Astrocyte (in vitro differentiated cells and primary cell): ENCODE results near the gene FBXW5.

ENCODE experiments used
- EZH2 ChIP-seq: IDR thresholded peaks from 2 replicates; pipeline ENCODE4 v1.6.1; 2012; ENCODE audit warnings: mild to moderate bottlenecking, low read length, inconsistent platforms; ENCODE audit not compliant: insufficient read depth
- TF ChIP-seq, protein P1 (sequence below): IDR thresholded peaks from 2 replicates; pipeline ENCODE4 v1.5.1; 2011; ENCODE audit warnings: low read depth, mild to moderate bottlenecking, inconsistent platforms, low read length, moderate library complexity; ENCODE audit not compliant: insufficient read depth

DNA sequence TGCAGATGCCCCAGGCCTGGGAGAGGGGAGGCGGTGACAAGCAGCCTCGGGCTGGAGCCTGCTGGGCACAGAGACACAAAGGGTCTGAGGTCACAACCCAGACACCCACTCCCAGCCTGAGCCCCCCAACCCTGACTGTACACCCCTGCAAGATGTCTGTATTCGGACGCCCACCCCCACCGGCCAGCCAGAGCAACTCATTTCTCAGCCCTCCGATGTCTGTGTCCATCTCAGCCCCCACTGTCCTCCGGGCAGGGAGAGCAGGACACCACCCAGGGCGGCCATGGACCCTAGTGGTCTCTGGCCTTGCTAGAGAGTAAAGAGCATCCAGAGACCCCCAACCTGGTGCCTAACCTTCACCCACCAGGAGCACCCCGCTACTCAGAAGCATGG, 11.4 kb upstream of the FBXW5 start:
- TF ChIP-seq, protein P1, sequence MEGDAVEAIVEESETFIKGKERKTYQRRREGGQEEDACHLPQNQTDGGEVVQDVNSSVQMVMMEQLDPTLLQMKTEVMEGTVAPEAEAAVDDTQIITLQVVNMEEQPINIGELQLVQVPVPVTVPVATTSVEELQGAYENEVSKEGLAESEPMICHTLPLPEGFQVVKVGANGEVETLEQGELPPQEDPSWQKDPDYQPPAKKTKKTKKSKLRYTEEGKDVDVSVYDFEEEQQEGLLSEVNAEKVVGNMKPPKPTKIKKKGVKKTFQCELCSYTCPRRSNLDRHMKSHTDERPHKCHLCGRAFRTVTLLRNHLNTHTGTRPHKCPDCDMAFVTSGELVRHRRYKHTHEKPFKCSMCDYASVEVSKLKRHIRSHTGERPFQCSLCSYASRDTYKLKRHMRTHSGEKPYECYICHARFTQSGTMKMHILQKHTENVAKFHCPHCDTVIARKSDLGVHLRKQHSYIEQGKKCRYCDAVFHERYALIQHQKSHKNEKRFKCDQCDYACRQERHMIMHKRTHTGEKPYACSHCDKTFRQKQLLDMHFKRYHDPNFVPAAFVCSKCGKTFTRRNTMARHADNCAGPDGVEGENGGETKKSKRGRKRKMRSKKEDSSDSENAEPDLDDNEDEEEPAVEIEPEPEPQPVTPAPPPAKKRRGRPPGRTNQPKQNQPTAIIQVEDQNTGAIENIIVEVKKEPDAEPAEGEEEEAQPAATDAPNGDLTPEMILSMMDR: no peak
- TF ChIP-seq EZH2: no peak
